GM12878 (cell line): ENCODE results near the gene PGAP3. TPM values are rescaled to one million over a fixed set of nuclear protein-coding genes. Genes with fewer than 3 reads are reported as not detected.

Experiments used
- ATF7 ChIP-seq: fragments of 450-650 bp; IDR thresholded peaks from 2 replicates; pipeline ENCODE4 v1.6.1; 2016; ENCODE audit warnings: low read depth, mild to moderate bottlenecking
- CHD2 ChIP-seq: IDR thresholded peaks from 2 replicates; pipeline ENCODE4 v1.6.1; 2011; ENCODE audit warnings: low read depth, low read length, improper control_type of control experiment, borderline replicate concordance
- HDAC6 ChIP-seq: fragments of 200-600 bp; sonication (generic); IDR thresholded peaks from one replicate; pipeline ENCODE4 v1.8.0; 2017; ENCODE audit warnings: antibody characterized with exemption; ENCODE audit not compliant: unreplicated experiment
- IKZF1 ChIP-seq: fragments of 450-650 bp; conservative IDR thresholded peaks from 2 replicates; pipeline ENCODE4 v1.6.1; 2017; ENCODE audit warnings: antibody characterized with exemption, mild to moderate bottlenecking
- IKZF2 ChIP-seq, 2 experiments: fragments of 450-650 bp; IDR thresholded peaks; 2 replicates each; pipeline ENCODE4 v1.6.1; 2017; ENCODE audit warnings: mild to moderate bottlenecking in 2 of 2, moderate library complexity in 2 of 2
- JUNB ChIP-seq: IDR thresholded peaks from 2 replicates; pipeline ENCODE4 v1.6.1; 2016; ENCODE audit warnings: antibody characterized with exemption, mild to moderate bottlenecking
- NFIC ChIP-seq: IDR thresholded peaks from 2 replicates; pipeline ENCODE4 v1.6.1; 2012; ENCODE audit warnings: low read depth, mild to moderate bottlenecking, inconsistent platforms, low read length, moderate library complexity
- NR2F1 ChIP-seq: fragments of 450-650 bp; conservative IDR thresholded peaks from 2 replicates; pipeline ENCODE4 v1.6.1; 2017; ENCODE audit warnings: mild to moderate bottlenecking
- RUNX3 ChIP-seq: IDR thresholded peaks from 2 replicates; pipeline ENCODE4 v1.6.1; 2012; ENCODE audit warnings: low read length, inconsistent platforms
- SREBF1 ChIP-seq: IDR thresholded peaks from 2 replicates; pipeline ENCODE4 v1.6.1; 2012; ENCODE audit warnings: mild to moderate bottlenecking, low read length
- TCF12 ChIP-seq: IDR thresholded peaks from 2 replicates; pipeline ENCODE4 v1.6.1; 2011; ENCODE audit warnings: low read depth, mild to moderate bottlenecking, low read length
- TCF3 ChIP-seq: IDR thresholded peaks from 2 replicates; pipeline ENCODE4 v1.6.1; 2012; ENCODE audit warnings: low read depth, mild to moderate bottlenecking, low read length, borderline replicate concordance; ENCODE audit not compliant: insufficient read depth
- polyA plus RNA-seq, 11 experiments: library from polyadenylated mRNA; depleted of rRNA in 4 of 11; unstranded in 6 of 11; stranded (reverse) in 5 of 11; fragments of >200 nt; fragmentation: Nextera tagmentation in 4 of 11; fragmentation: Illumina TruSeq in 1 of 11; extraction: Ambion mirVana in 4 of 11; extraction: Trizol in 1 of 11; gene quantifications; 1 replicate in 1 of 11; 2 replicates in 10 of 11; pipeline versions ENCODE4 v1.2.1 to v1.2.3, GENCODE V29; 2011 to 2016; ENCODE audit warnings: inconsistent platforms in 2 of 11, missing spikeins in 2 of 11, low read depth in 1 of 11
- total RNA-seq, 4 experiments: library from RNA; depleted of rRNA in 3 of 4; stranded (reverse); fragments of >200 nt in 3 of 4; fragmentation: Illumina TruSeq in 1 of 4; extraction: Trizol in 1 of 4; gene quantifications; 2 replicates each; pipeline versions ENCODE4 v1.2.1 to v1.2.3, GENCODE V29; 2013 to 2021
- TF ChIP-seq, protein P1 (sequence below): fragments of 450-650 bp; IDR thresholded peaks from 2 replicates; pipeline ENCODE4 v1.6.1; 2014; ENCODE audit warnings: mild to moderate bottlenecking

Gene PGAP3
- total and polyA plus RNA-seq, 10 of the 15 experiments (the other 5 are each of a cell fraction or from before 2014, with no cell fraction given): 0.21 to 10.0 (median 5.3) TPM

DNA sequence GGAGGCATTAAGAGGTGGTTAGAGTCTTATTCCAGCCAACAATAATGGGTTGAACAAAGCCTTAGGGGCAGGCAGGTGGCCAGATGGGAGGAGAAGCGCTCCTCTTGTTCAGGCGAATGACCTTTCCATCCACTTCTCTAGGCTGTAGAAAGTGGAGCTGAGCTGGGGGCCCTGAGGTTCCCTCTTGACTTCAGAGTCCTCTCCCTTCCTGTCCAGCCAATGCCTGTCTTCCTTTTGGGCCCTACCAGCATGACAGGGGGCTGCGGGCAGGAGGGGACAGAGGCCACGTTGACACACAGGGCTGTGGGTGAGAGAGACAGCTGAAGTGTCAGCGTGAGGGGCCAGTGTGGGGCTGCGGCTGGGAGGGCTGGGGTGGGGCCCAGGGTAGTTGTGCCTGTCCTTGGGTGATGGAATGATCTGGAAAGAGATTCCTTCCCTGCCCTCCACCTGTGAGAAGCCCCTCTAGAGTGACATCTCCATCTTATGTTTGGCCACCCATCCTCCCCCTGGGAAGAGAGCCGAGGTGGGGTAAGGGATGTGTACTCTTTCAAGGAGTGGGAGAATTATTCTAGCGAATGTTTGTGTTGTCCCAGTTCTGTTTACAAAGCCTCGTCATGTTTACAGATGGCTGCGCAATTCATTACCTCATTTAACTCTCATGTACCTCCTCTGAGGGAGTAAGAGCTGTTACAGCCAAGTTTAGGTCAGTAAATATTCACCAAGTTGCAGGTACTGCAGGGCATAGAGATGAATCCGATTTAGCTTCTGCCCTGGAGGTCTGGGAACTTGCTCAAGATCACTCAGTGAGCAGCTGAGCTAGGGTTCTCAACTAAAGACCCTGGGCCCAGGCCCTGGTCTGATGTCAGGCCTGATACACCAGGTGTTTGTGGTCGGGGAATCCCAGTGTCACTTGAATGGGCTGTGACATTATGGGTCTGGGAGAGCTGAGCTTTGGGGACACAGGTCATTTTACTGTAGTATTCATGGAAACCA is 15.3 kb upstream of the PGAP3 start (continued):
- TF ChIP-seq, protein P1, sequence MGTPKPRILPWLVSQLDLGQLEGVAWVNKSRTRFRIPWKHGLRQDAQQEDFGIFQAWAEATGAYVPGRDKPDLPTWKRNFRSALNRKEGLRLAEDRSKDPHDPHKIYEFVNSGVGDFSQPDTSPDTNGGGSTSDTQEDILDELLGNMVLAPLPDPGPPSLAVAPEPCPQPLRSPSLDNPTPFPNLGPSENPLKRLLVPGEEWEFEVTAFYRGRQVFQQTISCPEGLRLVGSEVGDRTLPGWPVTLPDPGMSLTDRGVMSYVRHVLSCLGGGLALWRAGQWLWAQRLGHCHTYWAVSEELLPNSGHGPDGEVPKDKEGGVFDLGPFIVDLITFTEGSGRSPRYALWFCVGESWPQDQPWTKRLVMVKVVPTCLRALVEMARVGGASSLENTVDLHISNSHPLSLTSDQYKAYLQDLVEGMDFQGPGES: no peak
- TF ChIP-seq TCF3 (peak; percentile 74; the same call in 1 of the 2 replicates), JUNB (0 out of 2 replicates have a peak, but pooled peaks have one; percentile 26), IKZF1 (peak; percentile 51), TCF12 (peak; percentile 87), RUNX3 (peak; percentile 93), ATF7 (peak; percentile 73), SREBF1 (no peak), HDAC6 (no peak), CHD2 (no peak), NR2F1 (peak; percentile 58; the same call in 1 of the 2 replicates), IKZF2 (IDR thresholded peaks at IDR 0.05) (peak in 1 of 2 experiments; percentile 33; a peak in 1 of 4 replicates), NFIC (peak; percentile 47; the same call in 1 of the 2 replicates)
